Large intestine (tissue), 3 donors: ENCODE data around the gene DIO3. TPM values are rescaled to one million over a fixed set of nuclear protein-coding genes. Genes with fewer than 3 reads are reported as not detected.

Source experiments
- DNase-seq, 2 donors: peaks; one replicate each; pipeline versions ENCODE4 v3.0.0 to v3.0.0-alpha.2; 2013
- H3K27ac ChIP-seq: one replicate; pipeline ENCODE4 v1.5.1; 2013; ENCODE audit warnings: low read length
- H3K27me3 ChIP-seq: 2 replicates; pipeline ENCODE4 v1.6.1; 2013; ENCODE audit warnings: low read length; ENCODE audit not compliant: control insufficient read depth, insufficient read depth
- H3K36me3 ChIP-seq: 2 replicates; pipeline ENCODE4 v1.6.1; 2013; ENCODE audit warnings: low read length; ENCODE audit not compliant: control insufficient read depth, insufficient read depth
- H3K4me1 ChIP-seq: one replicate; pipeline ENCODE4 v1.6.1; 2013; ENCODE audit warnings: low read length; ENCODE audit not compliant: control insufficient read depth, insufficient read depth
- H3K4me3 ChIP-seq: one replicate; pipeline ENCODE4 v1.5.1; 2013; ENCODE audit warnings: low read length
- H3K9me3 ChIP-seq: one replicate; pipeline ENCODE4 v1.6.1; 2013; ENCODE audit warnings: mild to moderate bottlenecking, low read depth, low read length, moderate library complexity; ENCODE audit not compliant: control insufficient read depth
- WGBS: methylation state at CpG from one replicate; pipeline ENCODE4 v1.1.5; 2013; ENCODE audit warnings: low lambda C conversion rate; ENCODE audit not compliant: insufficient coverage; 5-methylcytosine and 5-hydroxymethylcytosine counted together
- polyA plus RNA-seq: library from polyadenylated mRNA; unstranded; fragments of 120-200 nt; gene quantifications from one replicate; pipeline ENCODE4 v1.2.1, GENCODE V29; 2013

The DIO3 gene
- polyA plus RNA-seq, 1 donor = 5.9 TPM

DNA sequence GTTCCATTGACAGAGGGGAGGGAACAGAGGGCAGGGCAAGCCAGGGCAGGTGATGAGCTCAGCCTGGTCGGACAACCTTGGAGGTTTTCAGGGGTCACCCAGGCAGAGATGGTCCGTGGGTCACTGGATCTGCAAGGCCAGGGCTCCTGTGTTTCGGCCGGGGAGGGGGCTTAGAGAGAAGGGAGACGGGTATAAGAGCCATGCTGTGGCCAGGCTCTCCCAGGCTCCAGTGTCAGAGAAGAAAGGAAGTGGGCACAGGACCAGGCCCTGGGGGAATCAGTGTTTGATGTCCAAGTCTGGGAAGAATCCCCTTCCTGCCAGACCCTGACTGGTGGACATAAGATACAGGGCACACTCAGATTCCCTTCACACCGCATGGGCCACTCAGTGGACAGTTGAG lies 36.9 kb downstream of the DIO3 start:
- Histone ChIP-seq H3K4me3 (no peak overlapping the region), H3K9me3 (peaks cover 2% of the 10 kb centered on the region), H3K27ac (no peak overlapping the region), H3K36me3 (no peaks in the 10 kb centered on the region), H3K27me3 (no peaks in the 10 kb centered on the region), H3K4me1 (no peaks in the 10 kb centered on the region)
- no CpG with 5 or more reads among the region's 6 CpGs for WGBS
- no peak for DNase-seq

DNA sequence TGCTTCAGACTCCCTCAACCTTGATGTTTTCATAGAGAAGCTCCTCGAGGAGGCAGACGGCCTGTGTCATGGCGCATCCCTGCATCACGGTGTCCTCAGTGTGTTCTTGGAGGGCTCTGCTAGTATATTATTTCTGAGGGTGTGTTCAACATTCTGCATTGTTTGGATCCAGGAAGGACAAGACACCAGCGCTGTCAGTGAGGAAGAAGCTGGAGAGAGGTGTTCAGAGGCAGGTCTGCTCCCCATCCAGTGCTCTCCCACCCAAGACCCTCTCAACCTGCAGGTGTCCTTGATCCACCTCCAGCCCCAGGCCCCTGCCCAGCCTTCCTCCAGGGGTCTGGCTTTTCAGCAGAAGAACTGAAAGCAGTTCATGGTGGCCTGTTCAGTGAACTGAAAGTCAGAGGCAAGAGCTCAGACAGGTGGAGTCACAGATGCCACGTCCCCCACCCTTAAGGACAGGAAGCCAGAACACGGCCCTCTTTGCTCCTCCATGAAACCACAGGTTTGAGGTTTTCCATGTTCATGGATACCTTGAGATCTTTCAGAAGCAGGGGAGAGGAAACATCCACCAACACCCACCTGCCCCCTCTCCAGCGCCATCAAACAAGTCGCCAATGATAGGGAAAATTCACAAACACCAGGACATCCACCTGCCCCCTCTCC lies 37.4 kb downstream of the DIO3 start:
- H3K36me3 ChIP-seq = no peaks in the 10 kb centered on the region
- no peaks in the 10 kb centered on the region for H3K27me3 ChIP-seq
- WGBS = no CpG with 5 or more reads among the region's 9 CpGs
- no peak for DNase-seq
- no peaks in the 10 kb centered on the region for H3K4me1 ChIP-seq
- H3K27ac ChIP-seq = no peak overlapping the region
- H3K4me3 ChIP-seq = no peak overlapping the region
- peaks cover 2% of the 10 kb centered on the region for H3K9me3 ChIP-seq

GRCh38 chr14:101599234-101599885 lies 38.1 kb downstream of the DIO3 start:
- Histone ChIP-seq H3K4me1 (no peaks in the 10 kb centered on the region), H3K27ac (no peak overlapping the region), H3K9me3 (peaks cover 2% of the 10 kb centered on the region), H3K27me3 (no peaks in the 10 kb centered on the region), H3K36me3 (no peaks in the 10 kb centered on the region), H3K4me3 (no peak overlapping the region)
- 100% methylated on average over 1 of the region's 13 CpGs for WGBS
- no peak for DNase-seq

DNA sequence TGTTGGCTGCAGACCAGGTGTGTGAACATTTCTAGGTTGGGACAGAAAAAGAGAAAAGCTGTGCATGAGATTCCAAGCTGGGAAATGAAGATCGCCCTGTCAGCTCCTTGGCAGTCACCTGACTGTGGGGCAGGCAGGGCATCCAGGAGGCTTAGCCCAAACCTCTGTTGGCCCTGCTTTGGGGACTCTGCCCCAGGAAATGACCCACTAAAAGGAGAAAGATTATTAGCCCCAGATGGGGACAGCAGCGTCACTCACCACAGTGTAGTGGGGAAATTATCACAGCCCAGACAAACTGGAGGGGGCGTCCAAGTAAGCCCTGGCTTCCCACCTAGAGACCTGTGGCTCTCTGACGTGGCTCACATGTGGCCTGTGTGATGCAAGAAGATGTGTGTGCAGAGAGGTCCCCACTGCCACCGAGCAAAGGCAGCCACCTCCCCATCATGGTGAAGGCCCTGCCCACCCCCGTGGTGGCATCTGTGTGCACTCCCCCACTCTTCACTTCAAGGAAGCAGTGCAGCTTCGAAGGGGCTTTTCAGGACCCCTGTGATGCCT lies 39.1 kb downstream of the DIO3 start:
- Histone ChIP-seq H3K27ac (no peak overlapping the region), H3K36me3 (no peaks in the 10 kb centered on the region), H3K9me3 (peaks cover 2% of the 10 kb centered on the region), H3K4me3 (no peak overlapping the region), H3K27me3 (no peaks in the 10 kb centered on the region), H3K4me1 (no peaks in the 10 kb centered on the region)
- WGBS = no CpG with 5 or more reads among the region's 7 CpGs
- no peak for DNase-seq

DNA sequence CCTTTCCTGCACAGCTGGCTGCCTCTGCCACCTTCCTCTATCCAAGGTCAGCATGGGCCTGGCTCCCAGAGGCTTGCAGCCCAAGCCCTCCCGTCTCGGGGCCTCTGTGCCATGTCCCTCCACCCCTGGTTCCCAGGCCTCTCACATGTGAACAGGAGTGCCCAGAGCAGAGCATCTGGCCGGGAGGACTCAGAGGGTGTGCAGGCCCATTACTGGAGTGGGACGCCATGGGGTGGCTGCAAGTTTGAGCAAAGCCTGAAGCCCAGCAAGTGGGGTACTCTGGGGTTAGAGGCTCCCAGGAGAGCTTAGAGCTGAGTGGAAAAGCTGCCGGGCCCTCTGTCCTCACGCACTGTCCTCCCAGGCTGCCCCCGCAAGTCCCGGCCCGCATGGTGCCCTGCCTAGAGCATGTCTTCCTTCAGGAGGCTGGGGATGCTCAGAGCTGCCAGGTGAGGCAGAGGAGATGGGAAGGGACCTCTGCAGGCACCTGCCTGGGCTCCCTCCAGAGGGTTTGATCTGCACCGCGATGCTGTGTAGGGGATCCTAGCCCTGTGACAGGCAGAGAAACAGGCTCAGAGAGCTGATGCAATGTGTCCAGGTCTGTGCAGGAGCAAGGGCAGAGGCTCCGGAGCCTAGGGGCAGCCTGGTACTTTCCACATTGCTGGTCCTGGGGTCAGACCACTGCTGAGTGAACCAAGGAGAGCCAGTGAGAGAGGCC lies 39.8 kb downstream of the DIO3 start:
- DNase-seq = no peak
- Histone ChIP-seq H3K4me1 (no peaks in the 10 kb centered on the region), H3K9me3 (peaks cover 2% of the 10 kb centered on the region), H3K27me3 (no peaks in the 10 kb centered on the region), H3K36me3 (no peaks in the 10 kb centered on the region), H3K27ac (no peak overlapping the region), H3K4me3 (no peak overlapping the region)
- no CpG with 5 or more reads among the region's 12 CpGs for WGBS

GRCh38 chr14:101601606-101602465 lies 40.5 kb downstream of the DIO3 start:
- no peaks in the 10 kb centered on the region for H3K27me3 ChIP-seq
- peaks cover 2% of the 10 kb centered on the region for H3K9me3 ChIP-seq
- no peak overlapping the region for H3K27ac ChIP-seq
- H3K4me1 ChIP-seq = no peaks in the 10 kb centered on the region
- no peak for DNase-seq
- H3K36me3 ChIP-seq = no peaks in the 10 kb centered on the region
- no peak overlapping the region for H3K4me3 ChIP-seq
- WGBS = no CpG with 5 or more reads among the region's 35 CpGs

- no peak overlapping the region for H3K4me3 ChIP-seq
- no CpG with 5 or more reads among the region's 12 CpGs for WGBS
- DNase-seq = no peak
- no peaks in the 10 kb centered on the region for H3K4me1 ChIP-seq
- no peak overlapping the region for H3K27ac ChIP-seq
- peaks cover 4% of the 10 kb centered on the region for H3K9me3 ChIP-seq
- peaks cover 3% of the 10 kb centered on the region for H3K27me3 ChIP-seq
- H3K36me3 ChIP-seq = no peaks in the 10 kb centered on the region
These were observed 41.2 kb downstream of the DIO3 start for GRCh38 chr14:101602466-101602840.

DNA sequence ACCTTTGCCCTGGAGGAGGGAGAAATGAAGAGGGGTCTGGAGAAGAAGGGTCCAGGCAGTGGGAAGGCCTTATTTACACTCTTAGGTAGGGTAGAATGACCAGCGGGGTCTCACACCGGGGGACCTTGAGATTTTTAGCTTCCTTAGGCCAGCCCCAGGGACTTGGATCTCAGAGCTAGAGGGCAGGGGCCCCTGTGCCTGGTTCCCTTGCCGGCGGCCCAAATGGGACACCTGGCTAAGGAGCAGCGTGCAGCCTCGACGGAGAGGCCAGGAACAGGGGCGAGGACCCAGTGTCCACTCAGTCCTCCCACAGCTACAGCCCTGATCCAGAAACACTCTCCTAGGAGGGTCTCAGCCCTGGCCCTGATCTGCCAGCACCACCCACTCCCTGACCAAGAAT lies 41.8 kb downstream of the DIO3 start:
- no peaks in the 10 kb centered on the region for H3K36me3 ChIP-seq
- no CpG with 5 or more reads among the region's 8 CpGs for WGBS
- no peak overlapping the region for H3K4me3 ChIP-seq
- H3K27ac ChIP-seq = no peak overlapping the region
- H3K27me3 ChIP-seq = peaks cover 6% of the 10 kb centered on the region
- no peak for DNase-seq
- peaks cover 4% of the 10 kb centered on the region for H3K9me3 ChIP-seq
- no peaks in the 10 kb centered on the region for H3K4me1 ChIP-seq

GRCh38 chr14:101604228-101604934 lies 43.1 kb downstream of the DIO3 start:
- H3K27me3 ChIP-seq = peaks cover 9% of the 10 kb centered on the region

More at GRCh38 chr14:101604228-101604934, 43.1 kb downstream of the DIO3 start:
- no peak for DNase-seq
- H3K4me1 ChIP-seq = no peaks in the 10 kb centered on the region
- WGBS = 100% methylated on average over 1 of the region's 9 CpGs
- no peaks in the 10 kb centered on the region for H3K36me3 ChIP-seq
- H3K9me3 ChIP-seq = peaks cover 3% of the 10 kb centered on the region
- H3K4me3 ChIP-seq = no peak overlapping the region
- H3K27ac ChIP-seq = no peak overlapping the region
